Gastroesophageal sphincter (tissue), 4 donors: ENCODE results near the gene APOB. TPM values are rescaled to one million over a fixed set of nuclear protein-coding genes. Genes with fewer than 3 reads are reported as not detected.

Experiments used
- ATAC-seq: fragments of 150-250 bp; one replicate; pipeline ENCODE4 v1.9.1; 2016; ENCODE audit warnings: mild to moderate bottlenecking, moderate library complexity
- H3K27ac ChIP-seq, 4 donors: fragments of 200-600 bp; sonication (generic) in 3 of 4; 1 replicate in 3 of 4; 2 replicates in 1 of 4; pipeline ENCODE4 v1.5.1; 2016 to 2019
- H3K27me3 ChIP-seq: fragments of 200-600 bp; sonication (generic); one replicate; pipeline ENCODE4 v1.5.1; 2019
- H3K36me3 ChIP-seq, 2 donors: fragments of 200-600 bp; sonication (generic); one replicate each; pipeline ENCODE4 v1.5.1; 2019; ENCODE audit warnings: control low read depth in 1 of 2
- H3K4me1 ChIP-seq, 3 donors: fragments of 200-600 bp; sonication (generic); 1 replicate in 2 of 3; 2 replicates in 1 of 3; pipeline ENCODE4 v1.5.1; 2016 to 2019; ENCODE audit warnings: control low read depth in 2 of 3
- H3K4me3 ChIP-seq, 2 donors: fragments of 200-600 bp; sonication (generic); one replicate each; pipeline ENCODE4 v1.5.1; 2019; ENCODE audit warnings: mild to moderate bottlenecking in 1 of 2, moderate library complexity in 1 of 2
- H3K9me3 ChIP-seq, 3 donors: fragments of 200-600 bp; sonication (generic); one replicate each; pipeline ENCODE4 v1.5.1; 2017 to 2019; ENCODE audit warnings: control low read depth in 2 of 3
- CTCF ChIP-seq, 4 experiments: fragments of 200-600 bp in 2 of 4; fragments of 450-650 bp in 2 of 4; sonication (generic) in 1 of 4; IDR thresholded peaks; one replicate each; pipeline ENCODE4 v1.5.1; 2017 to 2019; ENCODE audit warnings: antibody characterized with exemption in 4 of 4, mild to moderate bottlenecking in 2 of 4, moderate library complexity in 2 of 4
- EP300 ChIP-seq: sonication (generic); formaldehyde crosslinking; IDR thresholded peaks from one replicate; pipeline ENCODE4 v1.6.1; 2017; ENCODE audit warnings: antibody characterized with exemption, mild to moderate bottlenecking
- POLR2A ChIP-seq, 2 donors: fragments of 450-650 bp; IDR thresholded peaks; one replicate each; pipeline ENCODE4 v1.6.1; 2017; ENCODE audit warnings: antibody characterized with exemption in 2 of 2, mild to moderate bottlenecking in 2 of 2, moderate library complexity in 1 of 2
- POLR2AphosphoS5 ChIP-seq: sonication (generic); formaldehyde crosslinking; IDR thresholded peaks from one replicate; pipeline ENCODE4 v1.6.1; 2017; ENCODE audit warnings: antibody characterized with exemption
- WGBS, 2 donors: methylation state at CpG; one replicate each; pipeline ENCODE4 v1.1.5; 2018; ENCODE audit warnings: low coverage in 1 of 2; 5-methylcytosine and 5-hydroxymethylcytosine counted together
- total RNA-seq, 4 donors: library from RNA; depleted of rRNA; stranded (reverse); fragments of >200 nt; gene quantifications; one replicate each; pipeline ENCODE4 v1.1.0, GENCODE V29; 2016

The APOB gene
- total RNA-seq, 4 donors from 2014 or later = 1.2 to 7.8 (median 2.8) TPM

GRCh38 chr2:21014364-21015280 lies 29.3 kb downstream of the APOB start:
- Histone ChIP-seq H3K27ac (no peak overlapping the region), H3K27me3 (no peaks in the 10 kb centered on the region), H3K36me3 (no peaks in the 10 kb centered on the region), H3K4me3 (no peak overlapping the region), H3K9me3 (peaks cover 0 to 1% (median 0%) of the 10 kb centered on the region in 3 donors), H3K4me1 (peaks cover 0 to 6% (median 0%) of the 10 kb centered on the region in 3 donors)
- whole genome bisulfite sequencing, 2 donors = 71 to 76% methylated on average over 5 to 6 of the region's 6 CpGs
- TF ChIP-seq POLR2AphosphoS5 (no peak), POLR2A (IDR thresholded peaks at IDR 0.05) (no peak), CTCF (IDR thresholded peaks at IDR 0.05) (no peak), EP300 (no peak)
- no peak for ATAC-seq

- H3K27me3 ChIP-seq = no peaks in the 10 kb centered on the region
- ATAC-seq = no peak
- H3K4me3 ChIP-seq = no peak overlapping the region
- 85 to 90% methylated on average over 7 to 8 of the region's 8 CpGs for WGBS, 2 donors
- H3K36me3 ChIP-seq = no peaks in the 10 kb centered on the region
- H3K27ac ChIP-seq = no peak overlapping the region
- peaks cover 0 to 1% (median 0%) of the 10 kb centered on the region in 3 donors for H3K9me3 ChIP-seq
- no peak for TF ChIP-seq POLR2A (IDR thresholded peaks at IDR 0.05)
- TF ChIP-seq EP300 = no peak
- no peak for TF ChIP-seq POLR2AphosphoS5
- no peak for TF ChIP-seq CTCF (IDR thresholded peaks at IDR 0.05)
- H3K4me1 ChIP-seq = peaks cover 0 to 6% (median 0%) of the 10 kb centered on the region in 3 donors
Measured at GRCh38 chr2:21013043-21013816, 30.6 kb downstream of the APOB start.

GRCh38 chr2:21012557-21012937 lies 31.3 kb downstream of the APOB start:
- H3K4me3 ChIP-seq = no peak overlapping the region
- TF ChIP-seq CTCF (IDR thresholded peaks at IDR 0.05) (no peak), POLR2AphosphoS5 (no peak), EP300 (no peak), POLR2A (IDR thresholded peaks at IDR 0.05) (no peak)
- no peaks in the 10 kb centered on the region for H3K36me3 ChIP-seq
- no peak for ATAC-seq
- H3K4me1 ChIP-seq = peaks cover 0 to 6% (median 0%) of the 10 kb centered on the region in 3 donors
- H3K27ac ChIP-seq = no peak overlapping the region
- WGBS, 2 donors = 86 to 95% methylated on average over 3 of the region's 3 CpGs
- H3K27me3 ChIP-seq = no peaks in the 10 kb centered on the region
- peaks cover 0 to 1% (median 0%) of the 10 kb centered on the region in 3 donors for H3K9me3 ChIP-seq

- ATAC-seq = no peak
- Histone ChIP-seq H3K27ac (no peak overlapping the region), H3K9me3 (peaks cover 0 to 1% (median 0%) of the 10 kb centered on the region in 3 donors), H3K4me3 (no peak overlapping the region), H3K4me1 (peaks cover 0 to 6% (median 0%) of the 10 kb centered on the region in 3 donors), H3K27me3 (no peaks in the 10 kb centered on the region), H3K36me3 (no peaks in the 10 kb centered on the region)
- TF ChIP-seq EP300 = no peak
- TF ChIP-seq POLR2A (IDR thresholded peaks at IDR 0.05) = no peak
- TF ChIP-seq CTCF (IDR thresholded peaks at IDR 0.05) = no peak
- no peak for TF ChIP-seq POLR2AphosphoS5
- 85% methylated on average over 7 to 8 of the region's 8 CpGs for WGBS, 2 donors
Measured at GRCh38 chr2:21011876-21012556, 31.9 kb downstream of the APOB start.
